ENCODE data around the gene C14orf119.
"Not testable (repeated sequence)": the region's sequence is repeated elsewhere in the genome, so short reads cannot be mapped to it uniquely, and the experiment has no call there.

DNA sequence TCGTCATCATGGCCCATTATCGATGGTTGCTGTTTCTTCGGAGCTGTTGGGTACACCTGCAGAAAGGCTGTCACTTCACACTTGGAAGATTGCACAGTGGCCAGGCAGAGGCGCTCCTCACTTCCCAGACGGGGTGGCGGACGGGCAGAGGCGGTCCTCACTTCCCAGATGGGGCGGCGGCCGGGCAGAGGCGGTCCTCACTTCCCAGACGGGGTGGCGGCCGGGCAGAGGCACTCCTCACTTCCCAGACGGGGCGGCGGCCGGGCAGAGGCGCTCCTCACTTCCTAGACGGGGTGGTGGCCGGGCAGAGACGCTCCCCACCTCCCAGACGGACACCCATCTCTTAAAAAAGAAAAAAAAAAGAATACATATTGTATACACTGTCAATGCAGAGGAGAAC, 12.9 kb downstream of the C14orf119 start:
- TF ChIP-seq CTCF, POLR2A, EP300 (IDR thresholded peaks at IDR 0.05): not testable (repeated sequence)

Measured in ovary (tissue), 3 donors.